H1 (cell line): ENCODE data around the gene CKAP2L. TPM values are rescaled to one million over a fixed set of nuclear protein-coding genes. Genes with fewer than 3 reads are reported as not detected.

Source experiments
- CTCF ChIA-PET: fragments of 300-600 bp; sonication (Branson Sonifier 250); formaldehyde crosslinking; loops from one replicate; lab custom pipeline; 2021; ENCODE audit not compliant: partially characterized antibody; lab: Charles Lee
- POLR2A ChIA-PET: fragments of 300-600 bp; sonication (Branson Sonifier 250); formaldehyde crosslinking; loops from one replicate; lab custom pipeline; 2021; ENCODE audit warnings: inconsistent platforms; ENCODE audit not compliant: partially characterized antibody; lab: Charles Lee
- DNase-seq, 2 experiments: peaks; one replicate each; pipeline versions ENCODE4 v3.0.0 to v3.0.0-alpha.2; 2010 to 2022; ENCODE audit warnings: low spot score in 2 of 2, low read depth in 1 of 2, mixed read lengths in 1 of 2
- FAIRE-seq: peaks from 2 replicates; lab custom pipeline; 2011; peaks lifted over from hg19 to GRCh38; lab: Jason Lieb, UNC
- H2AFZ ChIP-seq: 2 replicates; pipeline ENCODE4 v1.8.1; 2012; ENCODE audit warnings: low read length, inconsistent platforms
- H2AK5ac ChIP-seq: 2 replicates; pipeline ENCODE4 v1.6.1; 2013; ENCODE audit warnings: low read depth, low read length
- H2BK120ac ChIP-seq: replicated peaks from 2 replicates; pipeline ENCODE3; 2013; ENCODE audit warnings: low read depth, low read length, inconsistent platforms
- H2BK12ac ChIP-seq: 2 replicates; pipeline ENCODE4 v1.6.1; 2013; ENCODE audit warnings: low read depth, low read length
- H2BK15ac ChIP-seq: 2 replicates; pipeline ENCODE4 v1.6.1; 2013; ENCODE audit warnings: low read length
- H2BK20ac ChIP-seq: 2 replicates; pipeline ENCODE4 v1.6.1; 2013; ENCODE audit warnings: low read length
- H2BK5ac ChIP-seq: 2 replicates; pipeline ENCODE4 v1.6.1; 2013; ENCODE audit warnings: low read depth, low read length
- H3K14ac ChIP-seq: 2 replicates; pipeline ENCODE4 v1.6.1; 2013; ENCODE audit warnings: inconsistent platforms; ENCODE audit not compliant: insufficient read length
- H3K18ac ChIP-seq: 2 replicates; pipeline ENCODE4 v1.6.1; 2013; ENCODE audit warnings: low read length; ENCODE audit errors: extremely low read depth
- H3K23ac ChIP-seq: 2 replicates; pipeline ENCODE4 v1.6.1; 2013; ENCODE audit warnings: inconsistent platforms; ENCODE audit not compliant: insufficient read length
- H3K23me2 ChIP-seq: 2 replicates; pipeline ENCODE4 v1.6.1; 2013; ENCODE audit warnings: low read depth, low read length
- H3K27ac ChIP-seq: 2 replicates; pipeline ENCODE4 v1.6.1; 2011; ENCODE audit warnings: low read depth, low read length, inconsistent platforms
- H3K27me3 ChIP-seq, 4 experiments: replicated peaks in 1 of 4; 1 replicate in 1 of 4; 2 replicates in 3 of 4; pipeline versions ENCODE4 v1.6.1 to v1.8.1; 2011 to 2013; ENCODE audit warnings: low read length in 3 of 4, mild to moderate bottlenecking in 3 of 4, inconsistent platforms in 2 of 4, mixed read lengths in 2 of 4, moderate library complexity in 1 of 4; ENCODE audit not compliant: control insufficient read depth in 3 of 4, insufficient read depth in 3 of 4; ENCODE audit errors: extremely low read depth in 1 of 4
- H3K36me3 ChIP-seq, 4 experiments: 2 replicates each; pipeline versions ENCODE4 v1.6.1 to v1.8.1; 2011 to 2013; ENCODE audit warnings: mild to moderate bottlenecking in 4 of 4, low read length in 3 of 4, moderate library complexity in 2 of 4, control low read depth in 1 of 4, inconsistent platforms in 1 of 4; ENCODE audit not compliant: insufficient read depth in 4 of 4, control insufficient read depth in 2 of 4
- H3K4ac ChIP-seq: replicated peaks from 2 replicates; pipeline ENCODE3; 2013; ENCODE audit warnings: low read length, low read depth, mixed read lengths, inconsistent platforms; ENCODE audit not compliant: insufficient read length
- H3K4me1 ChIP-seq, 4 experiments: replicated peaks in 1 of 4; 1 replicate in 1 of 4; 2 replicates in 3 of 4; pipeline versions ENCODE4 v1.6.1 to v1.8.1; 2011 to 2013; ENCODE audit warnings: low read length in 3 of 4, inconsistent platforms in 2 of 4, mixed read lengths in 1 of 4; ENCODE audit not compliant: insufficient read depth in 4 of 4, control insufficient read depth in 3 of 4
- H3K4me2 ChIP-seq, 2 experiments: 2 replicates each; pipeline versions ENCODE4 v1.6.1 to v1.8.1; 2011 to 2013; ENCODE audit warnings: low read depth in 2 of 2, low read length in 2 of 2, control low read depth in 1 of 2, inconsistent platforms in 1 of 2, mild to moderate bottlenecking in 1 of 2; ENCODE audit not compliant: insufficient read depth in 1 of 2
- H3K4me3 ChIP-seq, 4 experiments: fragments of 200-600, 300-600 bp in 1 of 4; sonication (generic), shearing (Covaris generic), sonication (Bioruptor Twin) in 1 of 4; 2 replicates each; pipeline versions ENCODE4 v1.5.1 to v1.8.1; 2011 to 2016; ENCODE audit warnings: low read length in 4 of 4, low read depth in 3 of 4, control low read depth in 2 of 4, inconsistent platforms in 2 of 4, mild to moderate bottlenecking in 2 of 4, mixed read lengths in 1 of 4, moderate library complexity in 1 of 4; ENCODE audit not compliant: insufficient read depth in 2 of 4; ENCODE audit errors: extremely low read depth in 1 of 4
- H3K56ac ChIP-seq: replicated peaks from 2 replicates; pipeline ENCODE3; 2013; ENCODE audit warnings: low read depth, mild to moderate bottlenecking, mixed read lengths, low read length, inconsistent platforms; ENCODE audit not compliant: insufficient read length
- H3K79me1 ChIP-seq: 2 replicates; pipeline ENCODE4 v1.6.1; 2013; ENCODE audit warnings: low read depth, low read length, control low read depth
- H3K79me2 ChIP-seq, 2 experiments: 2 replicates each; pipeline versions ENCODE4 v1.6.1 to v1.8.1; 2012 to 2013; ENCODE audit warnings: low read length in 2 of 2, mild to moderate bottlenecking in 2 of 2, inconsistent platforms in 1 of 2; ENCODE audit not compliant: insufficient read depth in 2 of 2, control insufficient read depth in 1 of 2
- H3K9ac ChIP-seq, 4 experiments: replicated peaks in 1 of 4; 1 replicate in 1 of 4; 2 replicates in 3 of 4; pipeline versions ENCODE4 v1.6.1 to v1.8.1; 2011 to 2013; ENCODE audit warnings: low read depth in 3 of 4, low read length in 3 of 4, control low read depth in 2 of 4, mild to moderate bottlenecking in 2 of 4, moderate library complexity in 2 of 4, inconsistent platforms in 1 of 4; ENCODE audit errors: extremely low read depth in 1 of 4
- H3K9me3 ChIP-seq, 2 experiments: 2 replicates each; pipeline versions ENCODE4 v1.6.1 to v1.8.1; 2012 to 2013; ENCODE audit warnings: mild to moderate bottlenecking in 2 of 2, moderate library complexity in 2 of 2, control low read depth in 1 of 2, inconsistent platforms in 1 of 2, low read depth in 1 of 2, low read length in 1 of 2, mixed read lengths in 1 of 2; ENCODE audit not compliant: insufficient read depth in 2 of 2
- H4K20me1 ChIP-seq, 2 experiments: replicated peaks in 1 of 2; 2 replicates each; pipeline versions ENCODE3 to v1.8.1; 2011 to 2013; ENCODE audit warnings: inconsistent platforms in 2 of 2, low read length in 2 of 2, mild to moderate bottlenecking in 1 of 2; ENCODE audit not compliant: insufficient read depth in 2 of 2, control insufficient read depth in 1 of 2
- H4K5ac ChIP-seq: 2 replicates; pipeline ENCODE4 v1.6.1; 2013; ENCODE audit warnings: low read length, low read depth, mixed read lengths, inconsistent platforms; ENCODE audit not compliant: insufficient read length
- H4K8ac ChIP-seq: 2 replicates; pipeline ENCODE4 v1.8.0; 2013; ENCODE audit warnings: mild to moderate bottlenecking, moderate library complexity, low read length, inconsistent platforms; ENCODE audit not compliant: insufficient read depth; ENCODE audit errors: extremely low read depth
- H4K91ac ChIP-seq: replicated peaks from 2 replicates; pipeline ENCODE3; 2013; ENCODE audit warnings: low read length, mixed read lengths, inconsistent platforms; ENCODE audit not compliant: insufficient read length
- ASH2L ChIP-seq: fragments of 200-600, 300-600 bp; sonication (generic); IDR thresholded peaks from one replicate; pipeline ENCODE4 v1.7.1; 2017; ENCODE audit warnings: low read length
- CBX5 ChIP-seq: fragments of 300-800, 300-1000 bp; sonication (generic); IDR thresholded peaks from 2 replicates; pipeline ENCODE4 v1.7.1; 2016; ENCODE audit warnings: antibody characterized with exemption, low read length, low read depth
- CTBP2 ChIP-seq: IDR thresholded peaks from 2 replicates; pipeline ENCODE4 v1.7.0; 2011; ENCODE audit warnings: borderline replicate concordance, mild to moderate bottlenecking, moderate library complexity, mixed read lengths, low read length; ENCODE audit not compliant: insufficient read depth, insufficient read length
- EGR1 ChIP-seq: IDR thresholded peaks from 2 replicates; pipeline ENCODE4 v1.6.1; 2011; ENCODE audit warnings: low read depth, low read length, borderline replicate concordance
- GABPA ChIP-seq: IDR thresholded peaks from 2 replicates; pipeline ENCODE4 v1.6.1; 2011; ENCODE audit warnings: mild to moderate bottlenecking, low read length, moderate library complexity, borderline replicate concordance; ENCODE audit not compliant: insufficient read depth
- HDAC6 ChIP-seq: IDR thresholded peaks from one replicate; pipeline ENCODE4 v1.7.1; 2012; ENCODE audit warnings: low read depth, mild to moderate bottlenecking, inconsistent platforms, low read length, moderate library complexity
- KDM4A ChIP-seq: IDR thresholded peaks from one replicate; pipeline ENCODE4 v1.7.1; 2012; ENCODE audit warnings: low read depth, mild to moderate bottlenecking, moderate library complexity, low read length, inconsistent platforms; ENCODE audit not compliant: severe bottlenecking
- KDM5A ChIP-seq: fragments of 200-600 bp; IDR thresholded peaks from 2 replicates; pipeline ENCODE4 v1.7.1; 2012; ENCODE audit warnings: mild to moderate bottlenecking, low read length, inconsistent platforms, mixed read lengths
- MAFK ChIP-seq: IDR thresholded peaks from 2 replicates; pipeline ENCODE4 v1.6.1; 2012; ENCODE audit warnings: low read depth, mild to moderate bottlenecking, improper control_type of control experiment, low read length
- SRF ChIP-seq: IDR thresholded peaks from 2 replicates; pipeline ENCODE4 v1.6.1; 2011; ENCODE audit warnings: mild to moderate bottlenecking, low read depth, low read length, moderate library complexity
- WGBS, 2 experiments: shearing (Covaris generic) in 1 of 2; methylation state at CpG; one replicate each; pipeline versions ENCODE4 v1.1.6 to v1.1.7; 2013 to 2015; ENCODE audit warnings: low lambda C conversion rate in 2 of 2, mixed read lengths in 2 of 2, inconsistent platforms in 1 of 2, low coverage in 1 of 2, missing lambda C conversion rate in 1 of 2; ENCODE audit not compliant: insufficient replicate concordance in 2 of 2, insufficient coverage in 1 of 2, insufficient read length in 1 of 2; ENCODE audit errors: extremely low coverage in 1 of 2, missing lambda C conversion rate in 1 of 2; 5-methylcytosine and 5-hydroxymethylcytosine counted together
- polyA plus RNA-seq, 7 experiments: library from polyadenylated mRNA; depleted of rRNA in 3 of 7; stranded (reverse) in 5 of 7; unstranded in 2 of 7; fragments of >200 nt in 5 of 7; fragments of 200-250 nt in 2 of 7; gene quantifications; 1 replicate in 5 of 7; 2 replicates in 1 of 7; 4 replicates in 1 of 7; pipeline versions ENCODE4 v1.2.1 to v1.2.3, GENCODE V29; 2011 to 2013; ENCODE audit warnings: missing spikeins in 2 of 7, mixed read lengths in 2 of 7
- total RNA-seq: library from RNA; stranded (reverse); fragmentation: NEBNext Ultra II Directional; extraction: Animal tissue kit (Norgen Biotek cat#: 25700); gene quantifications from 2 replicates; pipeline ENCODE4 v1.2.1, GENCODE V29; 2021

CKAP2L gene
- total and polyA plus RNA-seq, 2 of the 8 experiments (the other 6 are each of a cell fraction or from before 2014, with no cell fraction given) = 2.5 to 20.7 TPM

GRCh38 chr2:112793449-112793978 lies 29.1 kb upstream of the CKAP2L start:
- CTCF ChIA-PET = interaction anchor here (0.7 to 3.2 kb wide), 2 partner anchors 8 to 92 kb away, joined by 3 to 10 read pairs; no protein-coding TSS in a partner anchor
- H3K4me3 ChIP-seq = no peak overlapping the region
- no peak for TF ChIP-seq KDM5A
- TF ChIP-seq SRF = no peak
- TF ChIP-seq KDM4A = no peak
- TF ChIP-seq CBX5 = no peak
- no peak for TF ChIP-seq EGR1
- TF ChIP-seq MAFK = no peak
- no peak for TF ChIP-seq CTBP2
- TF ChIP-seq ASH2L = no peak
- TF ChIP-seq HDAC6 = no peak
- no peak for TF ChIP-seq GABPA

More at GRCh38 chr2:112793449-112793978, 29.1 kb upstream of the CKAP2L start:
- Histone ChIP-seq H2AFZ (no peak overlapping the region), H4K8ac (no peak overlapping the region), H3K4ac (no peak overlapping the region), H3K9me3 (peaks cover 0 to 3% of the 10 kb centered on the region in 2 experiments; a peak in 2 of 4 replicates), H4K5ac (no peak overlapping the region), H2BK12ac (no peak overlapping the region; the same call in 1 of the 2 replicates), H3K27me3 (no peaks in the 10 kb centered on the region), H2BK15ac (no peak overlapping the region), H3K9ac (no peak overlapping the region), H3K27ac (no peak overlapping the region), H3K56ac (no peak overlapping the region), H3K23ac (no peak overlapping the region), H4K20me1 (no peaks in the 10 kb centered on the region), H3K14ac (no peak overlapping the region), H3K4me2 (no peak overlapping the region), H3K18ac (no peak overlapping the region), H4K91ac (peak overlapping the region; percentile 51), H2BK20ac (peak overlapping the region; percentile 76; the same call in 1 of the 2 replicates), H3K79me2 (no peaks in the 10 kb centered on the region), H3K36me3 (no peaks in the 10 kb centered on the region), H3K4me1 (peaks cover 0 to 6% (median 2%) of the 10 kb centered on the region in 4 experiments; a peak in 5 of 7 replicates), H3K79me1 (no peaks in the 10 kb centered on the region), H3K23me2 (no peaks in the 10 kb centered on the region), H2BK5ac (0 out of 2 replicates have a peak overlapping the region, but pooled peaks have one; percentile 49), H2BK120ac (no peak overlapping the region), H2AK5ac (0 out of 2 replicates have a peak overlapping the region, but pooled peaks have one; percentile 85)
- POLR2A ChIA-PET = no interaction called here
- WGBS, 2 experiments = 87% methylated on average over 3 of the region's 3 CpGs; no CpG with 5 or more reads in 1 of the 2 experiments
- FAIRE-seq (no peak), DNase-seq (no peak)
